ENCODE measurements around the gene HINT3. TPM values are rescaled to one million over a fixed set of nuclear protein-coding genes. Genes with fewer than 3 reads are reported as not detected.

HINT3 gene
- total and polyA plus RNA-seq, 2 of the 13 experiments (the other 11 are each of a cell fraction or from before 2014, with no cell fraction given) = 3.1 to 22.8 TPM

GRCh38 chr6:125956506-125957390, at the start of gene HINT3 (continued):
- TF ChIP-seq NKX3-1 (CRISPR knock-in tag; IDR thresholded peaks at IDR 0.05) (no peak; the same call in none of the 2 replicates), ZNF256 (CRISPR knock-in tag; conservative IDR thresholded peaks at IDR 0.05) (peak; percentile 77; the same call in 1 of the 2 replicates), MZF1 (CRISPR knock-in tag; IDR thresholded peaks at IDR 0.05; ENCODE audit: borderline replicate concordance) (peak; percentile 90), TARDBP (CRISPR knock-in tag; IDR thresholded peaks at IDR 0.05) (peak; percentile 97), ATF5 (CRISPR knock-in tag; IDR thresholded peaks at IDR 0.05; ENCODE audit: low read depth) (peak; percentile 84; the same call in 1 of the 2 replicates), MTA3 (CRISPR knock-in tag; IDR thresholded peaks at IDR 0.05) (no peak), BATF2 (CRISPR knock-in tag; IDR thresholded peaks at IDR 0.05) (0 out of 2 replicates have a peak, but pooled peaks have one; percentile 59), POLR2G (IDR thresholded peaks at IDR 0.05; ENCODE audit: low read depth, low read length) (peak; percentile 77; the same call in 1 of the 2 replicates), HMGA1 (CRISPR knock-in tag; conservative IDR thresholded peaks at IDR 0.05) (no peak), STAT6 (CRISPR knock-in tag; IDR thresholded peaks at IDR 0.05; ENCODE audit: borderline replicate concordance) (no peak; the same call in 1 of the 2 replicates), ZBTB40 (IDR thresholded peaks at IDR 0.05) (no peak), ZBTB40 (CRISPR knock-in tag; IDR thresholded peaks at IDR 0.05) (peak; percentile 95), NCOA2 (CRISPR knock-in tag; IDR thresholded peaks at IDR 0.05) (peak; percentile 77), IKZF1 (IDR thresholded peaks at IDR 0.05) (no peak)
